GM21447 (cell line): ENCODE results near the gene ACLY.

Source experiments
- ATAC-seq: cut with Tn5 transposase; IDR thresholded peaks from one replicate; pipeline ENCODE4 v1.9.1; 2021; ENCODE audit not compliant: unreplicated experiment

The ACLY gene

DNA sequence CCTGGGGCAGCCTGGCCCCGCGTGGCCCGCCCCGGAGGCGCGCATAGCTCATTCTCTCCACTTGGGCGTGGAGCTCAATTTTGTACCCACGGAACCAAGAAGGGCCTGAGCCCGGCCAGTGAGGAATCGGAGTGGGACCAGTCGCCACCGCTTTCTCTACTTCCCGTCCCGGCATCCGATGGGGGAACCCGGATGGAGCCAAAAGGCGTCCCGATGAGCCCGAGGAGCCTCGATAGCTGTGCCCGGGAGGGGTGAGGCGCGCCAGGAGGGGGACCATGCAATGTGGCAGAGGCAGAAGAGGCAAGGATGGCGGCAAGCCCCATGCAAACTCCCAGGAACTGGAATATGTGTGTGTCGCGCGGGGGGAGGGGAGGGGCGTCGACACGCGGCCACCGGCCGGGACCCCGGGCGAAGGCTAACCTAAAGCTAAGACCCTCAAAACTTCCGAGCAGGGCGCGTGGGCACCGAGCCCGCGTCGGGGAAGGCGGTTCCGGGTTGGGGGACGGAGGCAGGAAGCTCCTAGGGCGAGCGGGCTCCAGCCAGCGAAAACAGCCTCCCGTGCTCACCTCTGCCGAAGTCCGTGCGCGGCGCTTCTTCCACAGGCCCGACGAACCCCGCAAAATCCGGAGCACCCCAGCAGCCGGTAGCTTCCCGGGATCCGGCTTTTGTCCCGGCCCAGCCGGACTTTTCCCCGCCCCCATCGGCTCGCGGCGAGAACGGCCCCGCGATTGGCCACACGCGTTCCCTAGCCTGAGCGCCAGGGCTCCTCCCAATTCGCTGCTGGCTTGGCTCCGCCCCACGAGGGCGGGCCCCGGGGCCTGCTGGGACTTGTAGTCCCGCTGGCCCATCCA lies at the start of gene ACLY:
Gene ACLY (minus strand): TSS at position 638 of the 851 bp plus-strand sequence. CDS start 5,078 bp downstream, outside the sequence.
- peak; percentile 85 for ATAC-seq

DNA sequence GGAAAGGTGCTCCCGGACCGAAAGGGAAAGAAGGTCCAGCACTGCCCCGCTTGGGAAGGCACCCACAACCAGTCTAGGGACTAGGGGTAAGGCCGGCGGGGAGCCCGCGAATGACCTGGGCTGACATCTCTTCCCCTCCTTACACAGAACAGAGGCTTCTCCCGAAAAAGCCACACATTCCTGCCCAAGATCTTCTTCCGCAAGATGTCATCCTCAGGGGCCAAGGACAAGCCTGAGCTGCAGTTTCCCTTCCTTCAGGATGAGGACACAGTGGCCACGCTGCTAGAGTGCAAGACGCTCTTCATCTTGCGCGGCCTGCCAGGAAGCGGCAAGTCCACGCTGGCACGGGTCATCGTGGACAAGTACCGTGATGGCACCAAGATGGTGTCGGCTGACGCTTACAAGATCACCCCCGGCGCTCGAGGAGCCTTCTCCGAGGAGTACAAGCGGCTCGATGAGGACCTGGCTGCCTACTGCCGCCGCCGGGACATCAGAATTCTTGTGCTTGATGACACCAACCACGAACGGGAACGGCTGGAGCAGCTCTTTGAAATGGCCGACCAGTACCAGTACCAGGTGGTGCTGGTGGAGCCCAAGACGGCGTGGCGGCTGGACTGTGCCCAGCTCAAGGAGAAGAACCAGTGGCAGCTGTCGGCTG lies 49.3 kb upstream of the ACLY start:
- no peak for ATAC-seq

DNA sequence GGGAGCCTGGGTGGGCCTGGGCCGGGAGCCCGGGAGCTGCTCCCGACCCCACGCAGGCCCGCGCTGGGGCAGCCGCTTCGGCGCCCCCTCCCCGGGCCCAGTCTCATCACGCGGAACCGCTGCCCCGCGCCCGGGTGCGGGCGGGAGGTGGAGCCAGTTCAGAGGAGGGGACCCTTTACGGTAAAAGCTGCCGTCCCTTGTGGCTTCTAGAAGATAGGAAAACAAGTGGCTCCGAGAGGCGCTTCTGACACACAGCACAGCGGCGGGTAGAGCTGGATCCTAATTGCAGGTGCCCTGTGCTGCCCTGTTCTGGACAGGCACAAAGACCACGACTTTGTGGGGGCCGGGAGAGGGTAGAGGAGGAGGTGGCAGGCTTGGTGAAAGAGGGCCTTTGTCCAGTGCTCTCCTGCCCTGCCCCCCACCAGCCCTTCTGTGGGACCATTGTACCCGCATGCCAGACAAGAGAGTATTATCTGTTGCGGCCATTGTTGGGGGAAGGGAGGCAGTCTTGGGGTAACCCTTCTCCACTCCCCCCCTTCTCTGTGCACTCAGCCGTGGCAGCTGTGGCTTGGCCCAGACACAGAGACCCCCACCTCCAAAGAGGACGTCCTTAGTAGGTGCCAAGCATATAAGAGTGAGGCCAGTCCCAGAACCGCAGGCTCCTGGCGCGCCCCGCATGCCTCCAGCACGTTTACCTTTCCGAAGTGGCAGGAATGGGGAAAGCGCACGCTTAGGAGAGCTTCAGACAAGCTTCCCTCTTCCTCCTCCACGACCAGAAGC lies 48.6 kb upstream of the ACLY start:
- peak; percentile 8 for ATAC-seq

DNA sequence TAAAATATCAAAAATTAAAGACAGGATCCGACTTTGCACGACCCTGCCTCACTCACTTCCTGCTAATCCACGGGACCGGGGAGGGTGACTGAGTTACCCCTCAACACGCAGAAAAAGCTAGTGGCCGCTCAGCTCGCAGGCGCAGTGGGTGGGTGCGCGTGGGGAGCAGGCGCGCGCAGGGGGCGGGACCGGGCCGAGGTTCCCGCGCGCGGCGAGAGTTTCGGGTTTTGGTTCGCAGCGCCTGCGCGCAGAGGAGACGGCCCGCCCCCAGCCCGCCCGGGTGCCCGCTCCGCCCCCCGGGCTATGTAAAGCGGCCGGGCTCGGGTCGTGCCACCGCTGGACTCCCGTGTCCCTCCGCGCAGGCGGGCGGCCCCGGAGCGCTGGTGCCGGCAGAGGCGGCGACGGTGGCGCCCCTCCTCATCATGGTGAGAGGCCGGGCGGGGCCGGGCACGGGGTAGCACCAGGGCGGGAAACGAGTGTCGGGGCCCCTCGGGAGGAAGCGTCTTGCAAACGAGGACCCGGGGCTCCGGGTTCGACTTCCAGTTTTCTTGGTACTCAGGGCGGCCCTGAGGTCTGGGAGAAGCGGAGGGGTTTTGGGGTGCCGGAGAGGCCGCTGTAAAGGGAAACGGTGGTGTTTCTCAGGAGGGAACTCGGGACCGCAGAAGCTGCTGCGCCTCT lies 47.9 kb upstream of the ACLY start, which contains the start of gene CNP:
Gene CNP (plus strand): TSS at position 333 of the 678 bp plus-strand sequence. CDS start 90 bp downstream, at position 423.
- ATAC-seq, result peak; percentile 63

DNA sequence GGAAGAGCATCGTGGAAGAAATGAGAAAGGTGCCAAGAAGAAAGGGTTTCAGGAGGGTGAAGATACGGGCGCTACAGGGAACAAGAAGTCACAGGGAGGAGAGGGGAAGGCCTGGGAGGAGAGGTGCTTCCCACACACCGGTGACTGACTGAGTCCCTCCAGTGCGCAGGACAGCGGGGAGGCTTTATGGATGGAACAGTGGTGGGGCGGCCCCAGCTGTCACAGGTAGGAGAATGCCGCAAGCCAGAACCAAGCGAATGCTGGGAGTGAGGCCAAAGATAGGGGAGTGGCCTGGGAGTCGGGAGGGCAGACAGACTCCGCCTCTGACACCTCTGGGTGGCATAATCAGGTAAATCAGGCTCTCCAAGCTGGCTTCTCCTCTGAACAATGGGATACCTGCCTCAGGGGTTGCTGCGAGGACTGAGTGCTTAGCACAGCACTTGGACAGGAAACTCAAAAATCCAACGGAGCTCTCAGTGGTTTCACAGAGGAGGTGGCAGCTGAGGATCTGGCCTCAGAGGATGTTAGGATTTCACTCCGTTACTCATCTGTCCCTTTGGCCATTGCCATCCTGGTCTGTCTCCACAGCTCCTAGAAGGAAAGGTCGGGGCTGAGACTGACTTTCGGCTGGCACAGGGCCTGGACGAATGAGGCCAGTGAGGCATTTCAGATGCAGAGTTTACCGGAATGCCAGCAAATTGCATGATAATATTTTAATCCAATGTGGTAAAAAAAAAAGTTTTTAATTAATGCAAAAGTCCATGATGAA lies 47.1 kb upstream of the ACLY start:
- ATAC-seq, result peak; percentile 52

DNA sequence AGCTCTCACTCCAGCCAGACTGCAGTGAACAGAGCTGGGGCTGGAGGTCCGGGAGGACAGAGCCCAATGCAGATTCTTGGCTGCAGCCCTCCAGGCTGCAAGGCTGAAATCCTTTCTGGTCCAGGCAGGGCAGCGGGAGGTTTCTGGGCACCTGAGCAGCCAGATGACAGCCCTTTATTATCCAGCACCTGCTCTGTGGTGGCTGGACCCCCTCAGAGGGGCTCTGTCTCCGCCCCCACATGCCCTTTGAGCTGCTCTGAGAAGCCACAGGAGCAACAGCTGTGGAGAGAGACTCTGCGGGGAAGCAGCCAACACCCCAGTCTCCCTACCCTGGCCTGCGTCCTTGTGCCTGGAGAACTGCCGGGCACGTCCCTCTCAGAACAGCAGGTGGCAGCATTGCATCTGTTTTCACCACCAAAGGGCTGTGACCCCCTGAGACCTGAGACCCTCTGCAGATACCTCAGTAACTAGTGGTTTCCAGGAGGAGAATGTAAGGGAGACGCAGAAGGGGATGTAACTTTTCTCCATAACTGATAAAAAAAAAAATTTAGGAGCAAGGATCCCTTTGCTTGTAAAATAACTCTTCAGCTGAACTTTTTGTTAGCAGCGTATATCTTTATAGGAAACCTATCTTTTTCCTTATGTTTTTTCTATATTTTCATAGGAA lies 44.1 kb upstream of the ACLY start:
- no peak for ATAC-seq

DNA sequence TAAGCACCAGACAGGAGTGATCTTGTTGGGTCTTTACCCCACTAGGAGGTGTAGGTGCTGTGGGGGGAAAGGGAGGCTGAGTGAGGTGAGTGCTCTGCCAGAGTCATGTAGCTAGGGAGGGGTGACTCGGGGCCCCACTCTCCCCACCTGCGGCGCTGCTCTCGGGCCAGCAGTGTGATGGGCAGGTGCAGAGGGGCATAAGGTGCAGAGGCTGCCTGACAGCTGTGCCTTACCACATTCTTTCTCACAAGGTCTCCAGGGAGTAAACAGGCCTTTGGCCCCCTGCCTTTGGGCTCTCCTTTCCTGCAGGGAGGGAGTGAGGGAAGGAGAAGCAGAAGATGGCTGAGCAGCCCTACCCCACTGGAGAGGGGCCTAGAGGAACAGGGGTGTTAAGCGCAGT lies 43.4 kb upstream of the ACLY start:
- ATAC-seq, result no peak

DNA sequence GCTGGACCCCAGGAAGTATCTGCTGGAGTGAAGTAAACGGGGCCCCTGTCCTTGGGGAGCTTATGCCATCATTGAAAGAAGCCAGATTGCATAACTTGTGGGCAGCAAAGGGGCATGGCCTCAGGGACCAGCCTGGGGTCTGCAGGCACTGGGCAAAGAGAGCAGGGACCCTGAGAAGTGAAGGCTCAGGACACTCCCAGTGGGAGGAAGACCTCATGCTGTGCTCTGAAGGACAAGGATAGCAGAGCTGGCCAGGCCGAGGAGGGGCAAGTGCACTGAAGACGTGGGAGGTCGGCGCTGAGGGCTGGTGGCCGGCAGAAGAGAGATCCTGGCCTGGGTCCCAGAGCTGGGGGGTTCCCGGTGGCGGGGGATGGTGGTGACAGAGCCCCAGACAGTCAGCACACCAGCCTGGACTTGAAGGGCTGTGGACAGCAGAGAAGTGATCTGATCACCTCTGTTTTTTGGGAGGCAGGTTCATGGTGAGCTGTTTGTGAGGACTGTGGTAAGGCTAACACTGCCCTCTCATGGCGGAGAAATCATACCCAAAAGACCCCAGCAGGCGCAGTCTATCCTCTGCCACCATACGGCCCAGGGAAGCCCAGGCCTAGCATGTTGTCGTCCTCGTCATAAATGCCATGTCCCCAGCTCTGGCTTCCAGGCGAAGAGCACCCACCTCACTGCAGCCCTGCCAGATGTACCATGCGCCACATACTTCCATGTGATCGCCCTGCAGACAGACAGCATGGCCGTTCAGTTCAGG lies 40.8 kb upstream of the ACLY start:
- no peak for ATAC-seq

DNA sequence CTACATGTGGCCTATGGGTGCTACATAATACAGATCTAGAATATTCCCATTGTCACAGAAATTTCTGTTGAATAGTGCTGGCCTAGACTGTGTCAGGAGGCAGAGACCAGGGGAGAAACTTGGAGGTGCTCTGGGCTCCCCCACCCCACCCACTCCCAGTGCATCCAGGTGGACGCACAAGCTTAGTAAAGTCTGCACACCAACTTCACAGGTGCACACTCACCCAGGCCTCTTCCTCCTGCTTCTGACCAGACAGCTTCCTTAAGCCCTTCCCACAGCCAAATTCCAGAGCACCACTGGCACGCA lies 40.2 kb upstream of the ACLY start:
- ATAC-seq, result no peak

DNA sequence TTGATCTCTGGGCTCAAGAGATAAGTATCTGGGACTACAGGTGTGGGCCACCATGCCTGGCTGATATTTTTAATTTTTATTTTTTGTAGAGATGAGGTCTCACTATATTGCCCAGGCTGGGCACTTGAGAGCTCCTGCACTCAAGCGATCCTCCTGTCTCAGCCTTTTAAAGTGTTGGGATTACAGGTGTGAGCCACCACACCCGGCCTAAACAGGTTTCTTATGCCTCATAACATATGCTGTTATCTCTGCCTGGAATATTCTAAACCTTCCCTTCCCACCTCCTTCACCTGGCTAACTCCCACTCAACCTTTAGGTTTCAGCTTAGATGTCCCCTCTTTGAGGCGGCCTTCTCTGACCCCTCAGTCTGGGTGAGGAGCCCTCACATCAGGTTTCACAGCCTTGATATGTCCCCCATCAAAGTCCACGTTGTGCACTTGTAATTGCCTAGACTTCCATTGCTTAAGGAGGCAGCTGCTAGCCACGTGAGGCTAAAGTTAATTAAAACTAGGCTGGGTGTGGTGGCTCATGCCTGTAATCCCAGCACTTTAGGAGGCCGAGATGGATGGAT lies 39.2 kb upstream of the ACLY start:
- no peak for ATAC-seq

DNA sequence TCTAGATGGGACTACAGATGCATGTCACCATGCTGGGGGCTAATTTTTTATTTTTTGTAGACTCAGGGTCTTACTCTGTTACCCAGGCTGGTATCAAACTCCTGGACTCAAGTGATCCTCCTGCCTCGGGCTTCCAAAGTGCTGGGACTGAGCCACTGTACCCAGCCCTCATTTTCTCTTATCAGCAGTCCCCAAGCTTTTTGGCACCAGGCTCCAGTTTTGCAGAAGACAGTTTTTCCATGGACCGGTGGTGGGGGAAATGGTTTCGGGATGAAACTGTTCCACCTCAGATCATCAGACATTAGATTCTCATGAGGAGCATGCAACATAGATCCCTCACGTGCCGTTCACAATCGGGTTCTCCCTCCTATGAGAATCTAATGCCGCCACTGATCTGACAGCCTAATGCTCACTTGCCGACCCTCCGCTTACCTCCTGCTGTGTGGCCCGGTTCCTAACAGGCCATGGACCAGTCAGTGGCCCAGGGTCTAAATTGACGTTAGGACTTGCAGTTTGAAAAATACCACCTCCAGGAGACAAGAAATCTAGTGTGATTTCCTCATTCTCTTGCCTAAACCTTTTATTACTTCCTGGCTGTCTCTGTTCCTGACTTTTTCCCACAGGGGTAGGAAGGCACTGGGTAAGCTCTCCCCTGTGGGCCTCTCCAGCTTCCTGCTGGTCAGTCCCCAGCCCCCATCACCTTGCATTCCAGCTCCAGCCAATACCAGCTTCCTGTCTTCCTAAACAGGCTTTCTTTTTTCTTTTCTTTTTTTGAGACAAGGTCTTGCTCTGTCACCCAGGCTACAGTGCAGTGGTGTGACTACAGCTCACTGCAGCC lies 38.5 kb upstream of the ACLY start:
- ATAC-seq, result no peak

DNA sequence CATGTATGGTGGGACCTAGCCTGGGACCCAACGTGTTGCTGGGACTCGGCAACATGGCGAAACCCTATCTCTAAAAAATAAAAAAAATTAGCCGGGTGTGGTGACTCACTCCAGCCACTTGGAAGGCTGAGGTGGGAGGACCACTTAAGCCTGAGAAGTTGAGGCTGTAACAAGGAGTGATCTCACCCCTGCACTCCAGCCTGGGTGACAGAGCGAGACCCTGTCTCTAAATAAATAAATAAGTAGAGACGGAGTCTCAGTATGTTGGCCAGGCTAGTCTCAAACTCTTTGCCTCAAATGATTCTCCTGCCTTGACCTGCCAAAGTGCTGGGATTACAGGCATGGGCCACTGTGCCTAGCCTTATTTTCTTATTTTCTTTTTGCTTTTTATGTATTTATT lies 37.8 kb upstream of the ACLY start:
- no peak for ATAC-seq

DNA sequence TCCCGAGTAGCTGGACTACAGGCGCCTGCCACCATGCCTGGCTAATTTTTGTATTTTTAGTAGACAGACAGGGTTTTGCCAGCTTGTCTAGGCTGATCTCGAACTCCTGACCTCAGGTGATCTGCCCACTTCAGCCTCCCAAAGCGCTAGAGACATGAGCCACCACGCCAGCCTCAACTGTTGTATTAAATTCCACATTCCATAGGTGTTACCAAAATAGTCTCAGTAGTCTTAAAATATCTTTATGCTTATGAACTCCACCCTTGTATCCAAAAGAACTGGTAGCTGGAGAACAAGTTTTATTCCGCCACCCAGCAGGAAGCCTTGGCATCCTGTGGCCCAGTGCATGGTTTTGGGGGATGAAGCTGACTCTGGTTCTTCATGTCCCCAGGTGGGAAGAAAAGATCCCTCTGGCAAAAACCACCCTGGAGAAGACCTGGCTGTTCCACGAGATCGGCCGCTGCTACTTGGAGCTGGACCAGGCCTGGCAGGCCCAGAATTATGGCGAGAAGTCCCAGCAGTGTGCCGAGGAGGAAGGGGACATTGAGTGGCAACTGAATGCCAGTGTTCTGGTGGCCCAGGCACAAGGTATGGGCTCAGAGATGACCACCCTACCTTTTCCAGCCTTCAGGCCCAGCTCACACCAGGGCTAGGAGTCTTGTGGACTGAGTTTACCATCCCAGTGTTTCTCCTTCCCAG lies 30.2 kb upstream of the ACLY start:
- no peak for ATAC-seq

DNA sequence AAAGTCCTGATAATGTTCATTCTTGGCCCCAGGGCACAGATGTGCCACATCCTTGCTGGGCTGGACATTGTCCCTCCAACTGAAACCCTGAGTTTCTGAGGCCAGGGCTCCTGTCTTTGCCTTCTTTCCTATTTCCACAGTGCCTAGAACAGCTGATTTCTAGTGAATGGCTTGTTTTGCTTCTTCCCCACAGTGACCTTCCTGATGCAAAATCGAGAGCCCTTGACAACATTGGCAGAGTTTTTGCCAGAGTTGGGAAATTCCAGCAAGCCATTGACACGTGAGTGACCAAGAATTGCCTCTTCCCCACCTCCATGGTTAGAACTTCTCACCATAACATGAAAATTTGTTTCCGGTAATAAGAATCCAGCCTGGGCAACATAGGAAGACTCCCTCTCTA lies 26.2 kb upstream of the ACLY start:
- no peak for ATAC-seq

DNA sequence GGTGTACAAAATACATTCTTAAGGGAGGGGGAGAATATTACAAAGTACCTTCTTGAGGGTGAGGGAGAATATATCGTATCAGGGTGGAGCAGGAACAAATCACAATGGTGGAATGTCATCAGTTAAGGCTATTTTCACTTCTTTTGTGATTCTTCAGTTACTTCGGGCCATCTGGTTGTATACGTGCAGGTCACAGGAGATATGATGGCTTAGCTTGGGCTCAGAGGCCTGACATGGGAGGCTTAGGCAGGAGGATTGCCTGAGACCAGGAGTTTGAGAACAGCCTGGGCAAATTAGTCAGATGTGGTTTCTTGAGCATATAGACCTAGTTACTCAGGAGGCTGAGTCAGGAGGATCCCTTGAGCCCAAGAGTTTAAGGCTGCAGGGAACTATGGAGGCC lies 24.7 kb upstream of the ACLY start:
- ATAC-seq, result no peak

DNA sequence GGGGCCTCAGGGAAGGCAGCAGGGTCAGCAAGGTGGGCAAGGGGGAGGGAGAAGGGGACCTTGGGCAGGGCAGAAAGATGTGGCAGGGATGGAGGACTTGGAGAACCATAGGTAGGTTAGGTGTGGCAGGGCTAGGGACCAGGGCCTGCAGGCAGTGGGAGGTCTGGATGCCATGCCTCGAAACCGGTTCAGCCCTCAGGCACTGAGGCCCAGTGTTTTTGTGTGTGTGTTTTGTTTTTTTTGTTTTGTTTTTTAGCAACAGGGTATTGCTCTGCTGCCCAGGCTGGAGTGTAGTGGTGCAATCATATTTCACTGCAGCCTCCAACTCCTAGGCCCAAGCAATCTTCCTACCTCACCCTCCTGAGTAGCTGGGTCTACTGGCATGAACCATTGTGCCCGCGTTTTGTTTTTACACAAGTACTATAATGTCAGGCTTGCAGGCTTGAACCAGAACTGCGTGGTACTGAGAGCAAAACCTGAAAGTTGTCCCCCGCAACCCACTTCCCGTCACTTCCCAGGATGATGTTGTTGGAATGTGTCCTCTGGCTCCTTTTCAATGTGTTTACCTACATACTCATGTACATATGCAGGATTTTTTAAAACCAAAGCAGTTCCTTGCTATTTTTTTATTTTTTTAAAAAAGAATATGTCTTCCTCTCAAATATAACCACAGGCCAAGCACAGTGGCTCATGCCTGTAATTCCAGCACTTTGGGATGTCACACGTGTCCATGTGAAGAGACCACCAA lies 24.0 kb upstream of the ACLY start:
- no peak for ATAC-seq

DNA sequence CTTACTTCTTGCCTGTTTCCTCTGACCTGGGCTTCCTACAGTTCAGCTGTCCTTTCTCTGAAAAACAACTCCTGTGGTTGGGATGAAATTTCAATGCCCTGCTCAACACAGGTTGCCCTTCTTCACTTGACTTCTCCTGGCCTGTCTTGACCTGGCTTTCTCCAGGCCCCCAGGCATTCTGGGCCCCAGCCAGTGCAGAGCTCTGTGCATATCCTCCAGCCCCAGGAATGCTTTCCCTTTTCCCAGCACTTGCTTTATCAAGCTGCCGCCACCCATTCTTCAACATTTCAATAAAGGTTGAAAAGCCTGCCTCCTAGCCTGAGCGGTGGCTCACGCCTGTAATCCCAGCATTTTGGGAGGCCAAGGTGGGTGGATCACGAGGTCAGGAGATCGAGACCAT lies 22.4 kb upstream of the ACLY start:
- no peak for ATAC-seq
